ENCODE results near the gene FBXO45. TPM values are rescaled to one million over a fixed set of nuclear protein-coding genes. Genes with fewer than 3 reads are reported as not detected.

FBXO45 gene
- total and polyA plus RNA-seq, 10 of the 15 experiments (the other 5 are each of a cell fraction or from before 2014, with no cell fraction given) = 4.0 to 17.3 (median 11.8) TPM

DNA sequence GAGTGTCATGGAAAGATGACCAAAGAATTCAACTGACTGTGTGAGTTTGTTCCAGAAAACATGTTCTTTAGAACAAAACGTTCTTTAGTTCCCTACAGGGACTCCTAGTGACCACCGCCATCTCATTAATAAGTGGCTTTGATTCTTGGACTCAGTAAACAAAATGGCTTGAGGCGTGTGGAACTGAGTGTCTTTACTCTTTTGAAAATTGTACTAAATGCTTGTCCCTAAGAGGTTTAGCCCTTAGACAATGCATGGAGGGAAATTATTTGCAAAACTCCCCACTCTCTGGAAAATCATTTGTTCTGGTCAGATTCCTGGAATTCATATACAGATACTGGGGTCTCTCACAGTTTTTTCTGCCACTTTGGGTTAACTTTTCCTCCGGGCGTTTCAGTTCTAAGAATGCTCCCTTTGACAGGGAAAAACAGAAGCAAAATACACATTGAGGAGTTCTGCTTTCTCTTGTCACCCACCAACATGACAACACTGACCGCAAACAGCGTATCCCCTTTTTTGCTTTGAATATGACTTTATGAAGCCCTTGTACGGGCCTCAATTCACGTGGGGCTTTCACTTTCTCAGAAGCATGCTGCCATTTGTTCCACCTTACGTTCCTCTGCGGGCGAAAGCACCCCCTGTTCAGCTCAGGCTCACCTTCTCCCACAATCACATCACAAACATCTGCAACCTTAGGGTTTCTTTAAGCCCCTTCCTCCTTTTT is 55.8 kb downstream of the FBXO45 start (continued):
- TF ChIP-seq, protein P1, sequence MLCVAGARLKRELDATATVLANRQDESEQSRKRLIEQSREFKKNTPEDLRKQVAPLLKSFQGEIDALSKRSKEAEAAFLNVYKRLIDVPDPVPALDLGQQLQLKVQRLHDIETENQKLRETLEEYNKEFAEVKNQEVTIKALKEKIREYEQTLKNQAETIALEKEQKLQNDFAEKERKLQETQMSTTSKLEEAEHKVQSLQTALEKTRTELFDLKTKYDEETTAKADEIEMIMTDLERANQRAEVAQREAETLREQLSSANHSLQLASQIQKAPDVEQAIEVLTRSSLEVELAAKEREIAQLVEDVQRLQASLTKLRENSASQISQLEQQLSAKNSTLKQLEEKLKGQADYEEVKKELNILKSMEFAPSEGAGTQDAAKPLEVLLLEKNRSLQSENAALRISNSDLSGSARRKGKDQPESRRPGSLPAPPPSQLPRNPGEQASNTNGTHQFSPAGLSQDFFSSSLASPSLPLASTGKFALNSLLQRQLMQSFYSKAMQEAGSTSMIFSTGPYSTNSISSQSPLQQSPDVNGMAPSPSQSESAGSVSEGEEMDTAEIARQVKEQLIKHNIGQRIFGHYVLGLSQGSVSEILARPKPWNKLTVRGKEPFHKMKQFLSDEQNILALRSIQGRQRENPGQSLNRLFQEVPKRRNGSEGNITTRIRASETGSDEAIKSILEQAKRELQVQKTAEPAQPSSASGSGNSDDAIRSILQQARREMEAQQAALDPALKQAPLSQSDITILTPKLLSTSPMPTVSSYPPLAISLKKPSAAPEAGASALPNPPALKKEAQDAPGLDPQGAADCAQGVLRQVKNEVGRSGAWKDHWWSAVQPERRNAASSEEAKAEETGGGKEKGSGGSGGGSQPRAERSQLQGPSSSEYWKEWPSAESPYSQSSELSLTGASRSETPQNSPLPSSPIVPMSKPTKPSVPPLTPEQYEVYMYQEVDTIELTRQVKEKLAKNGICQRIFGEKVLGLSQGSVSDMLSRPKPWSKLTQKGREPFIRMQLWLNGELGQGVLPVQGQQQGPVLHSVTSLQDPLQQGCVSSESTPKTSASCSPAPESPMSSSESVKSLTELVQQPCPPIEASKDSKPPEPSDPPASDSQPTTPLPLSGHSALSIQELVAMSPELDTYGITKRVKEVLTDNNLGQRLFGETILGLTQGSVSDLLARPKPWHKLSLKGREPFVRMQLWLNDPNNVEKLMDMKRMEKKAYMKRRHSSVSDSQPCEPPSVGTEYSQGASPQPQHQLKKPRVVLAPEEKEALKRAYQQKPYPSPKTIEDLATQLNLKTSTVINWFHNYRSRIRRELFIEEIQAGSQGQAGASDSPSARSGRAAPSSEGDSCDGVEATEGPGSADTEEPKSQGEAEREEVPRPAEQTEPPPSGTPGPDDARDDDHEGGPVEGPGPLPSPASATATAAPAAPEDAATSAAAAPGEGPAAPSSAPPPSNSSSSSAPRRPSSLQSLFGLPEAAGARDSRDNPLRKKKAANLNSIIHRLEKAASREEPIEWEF (IDR thresholded peaks at IDR 0.05; ENCODE audit: insufficient replicate concordance, low read depth, low read length) = no peak
- TF ChIP-seq SMC3 (IDR thresholded peaks at IDR 0.05; ENCODE audit: borderline replicate concordance, low read length) = no peak
- TF ChIP-seq ZNF217 (IDR thresholded peaks at IDR 0.05) = no peak
- TF ChIP-seq, protein P2, sequence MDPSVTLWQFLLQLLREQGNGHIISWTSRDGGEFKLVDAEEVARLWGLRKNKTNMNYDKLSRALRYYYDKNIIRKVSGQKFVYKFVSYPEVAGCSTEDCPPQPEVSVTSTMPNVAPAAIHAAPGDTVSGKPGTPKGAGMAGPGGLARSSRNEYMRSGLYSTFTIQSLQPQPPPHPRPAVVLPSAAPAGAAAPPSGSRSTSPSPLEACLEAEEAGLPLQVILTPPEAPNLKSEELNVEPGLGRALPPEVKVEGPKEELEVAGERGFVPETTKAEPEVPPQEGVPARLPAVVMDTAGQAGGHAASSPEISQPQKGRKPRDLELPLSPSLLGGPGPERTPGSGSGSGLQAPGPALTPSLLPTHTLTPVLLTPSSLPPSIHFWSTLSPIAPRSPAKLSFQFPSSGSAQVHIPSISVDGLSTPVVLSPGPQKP (IDR thresholded peaks at IDR 0.05; ENCODE audit: low read depth, low read length) = no peak
- TF ChIP-seq CEBPB (IDR thresholded peaks at IDR 0.05; ENCODE audit: borderline replicate concordance in 1 of 2, low read depth in 2 of 2, low read length in 2 of 2) = no peak; a peak in 1 of 4 replicates
- 0 out of 2 replicates have a peak, but pooled peaks have one; percentile 51 for TF ChIP-seq POLR2AphosphoS5 (IDR thresholded peaks at IDR 0.05; ENCODE audit: low read length)
- no peak for TF ChIP-seq SMARCA5 (IDR thresholded peaks at IDR 0.05)
- TF ChIP-seq RAD51 (IDR thresholded peaks at IDR 0.05) = peak; percentile 52
- TF ChIP-seq, protein P3, sequence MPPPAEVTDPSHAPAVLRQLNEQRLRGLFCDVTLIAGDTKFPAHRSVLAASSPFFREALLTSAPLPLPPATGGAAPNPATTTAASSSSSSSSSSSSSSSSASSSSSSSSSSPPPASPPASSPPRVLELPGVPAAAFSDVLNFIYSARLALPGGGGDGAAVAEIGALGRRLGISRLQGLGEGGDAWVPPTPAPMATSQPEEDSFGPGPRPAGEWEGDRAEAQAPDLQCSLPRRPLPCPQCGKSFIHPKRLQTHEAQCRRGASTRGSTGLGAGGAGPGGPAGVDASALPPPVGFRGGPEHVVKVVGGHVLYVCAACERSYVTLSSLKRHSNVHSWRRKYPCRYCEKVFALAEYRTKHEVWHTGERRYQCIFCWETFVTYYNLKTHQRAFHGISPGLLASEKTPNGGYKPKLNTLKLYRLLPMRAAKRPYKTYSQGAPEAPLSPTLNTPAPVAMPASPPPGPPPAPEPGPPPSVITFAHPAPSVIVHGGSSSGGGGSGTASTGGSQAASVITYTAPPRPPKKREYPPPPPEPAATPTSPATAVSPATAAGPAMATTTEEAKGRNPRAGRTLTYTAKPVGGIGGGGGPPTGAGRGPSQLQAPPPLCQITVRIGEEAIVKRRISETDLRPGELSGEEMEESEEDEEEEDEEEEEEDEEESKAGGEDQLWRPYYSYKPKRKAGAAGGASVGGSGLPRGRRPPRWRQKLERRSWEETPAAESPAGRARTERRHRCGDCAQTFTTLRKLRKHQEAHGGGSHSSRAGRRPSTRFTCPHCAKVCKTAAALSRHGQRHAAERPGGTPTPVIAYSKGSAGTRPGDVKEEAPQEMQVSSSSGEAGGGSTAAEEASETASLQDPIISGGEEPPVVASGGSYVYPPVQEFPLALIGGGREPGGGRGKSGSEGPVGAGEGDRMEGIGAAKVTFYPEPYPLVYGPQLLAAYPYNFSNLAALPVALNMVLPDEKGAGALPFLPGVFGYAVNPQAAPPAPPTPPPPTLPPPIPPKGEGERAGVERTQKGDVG (CRISPR knock-in tag; IDR thresholded peaks at IDR 0.05) = no peak
- peak; percentile 46; the same call in 1 of the 2 replicates for TF ChIP-seq TCF7 (IDR thresholded peaks at IDR 0.05; ENCODE audit: borderline replicate concordance)
- TF ChIP-seq ZNF622 (IDR thresholded peaks at IDR 0.05) = no peak
- TF ChIP-seq, protein P4, sequence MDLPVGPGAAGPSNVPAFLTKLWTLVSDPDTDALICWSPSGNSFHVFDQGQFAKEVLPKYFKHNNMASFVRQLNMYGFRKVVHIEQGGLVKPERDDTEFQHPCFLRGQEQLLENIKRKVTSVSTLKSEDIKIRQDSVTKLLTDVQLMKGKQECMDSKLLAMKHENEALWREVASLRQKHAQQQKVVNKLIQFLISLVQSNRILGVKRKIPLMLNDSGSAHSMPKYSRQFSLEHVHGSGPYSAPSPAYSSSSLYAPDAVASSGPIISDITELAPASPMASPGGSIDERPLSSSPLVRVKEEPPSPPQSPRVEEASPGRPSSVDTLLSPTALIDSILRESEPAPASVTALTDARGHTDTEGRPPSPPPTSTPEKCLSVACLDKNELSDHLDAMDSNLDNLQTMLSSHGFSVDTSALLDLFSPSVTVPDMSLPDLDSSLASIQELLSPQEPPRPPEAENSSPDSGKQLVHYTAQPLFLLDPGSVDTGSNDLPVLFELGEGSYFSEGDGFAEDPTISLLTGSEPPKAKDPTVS (IDR thresholded peaks at IDR 0.05; ENCODE audit: low read depth, low read length) = no peak
- TF ChIP-seq MTA2 (IDR thresholded peaks at IDR 0.05; ENCODE audit: low read depth) = peak; percentile 72; the same call in 1 of the 2 replicates
- no peak for TF ChIP-seq NR2C1 (IDR thresholded peaks at IDR 0.05)
- TF ChIP-seq CHD4 (IDR thresholded peaks at IDR 0.05) = no peak
- TF ChIP-seq EZH2 (IDR thresholded peaks at IDR 0.05; ENCODE audit: borderline replicate concordance, control insufficient read depth, low read depth, low read length) = no peak
- TF ChIP-seq BCL11A (IDR thresholded peaks at IDR 0.05; ENCODE audit: low read depth, low read length) = peak; percentile 78
- TF ChIP-seq SREBF2 (IDR thresholded peaks at IDR 0.05; ENCODE audit: low read length) = no peak
- TF ChIP-seq RBBP5 (conservative IDR thresholded peaks at IDR 0.05) = no peak
- no peak for TF ChIP-seq TAF1 (IDR thresholded peaks at IDR 0.05; ENCODE audit: borderline replicate concordance, low read depth, low read length)
